NCI-H2081 treated with DMSO at 0.1 percent for 48 hours (cell line): ENCODE measurements around the gene CNKSR3.

Experiments used
- DNase-seq: peaks from one replicate; lab custom pipeline; 2025; lab: John Stamatoyannopoulos, UW

Gene CNKSR3

GRCh38 chr6:154502553-154502952 lies 7.9 kb downstream of the CNKSR3 start:
- no peak for DNase-seq

GRCh38 chr6:154501578-154501868 lies 9.0 kb downstream of the CNKSR3 start:
- DNase-seq = no peak

- DNase-seq = no peak
These were observed 9.5 kb downstream of the CNKSR3 start for GRCh38 chr6:154500769-154501577.

- DNase-seq = no peak
These were observed 10.5 kb downstream of the CNKSR3 start for GRCh38 chr6:154499855-154500589.

- no peak for DNase-seq
These were observed 12.0 kb downstream of the CNKSR3 start for GRCh38 chr6:154498340-154498934.

GRCh38 chr6:154496793-154497517 lies 13.5 kb downstream of the CNKSR3 start:
- DNase-seq = no peak

GRCh38 chr6:154496186-154496585 lies 14.3 kb downstream of the CNKSR3 start:
- no peak for DNase-seq

- DNase-seq = no peak
These were observed 15.7 kb downstream of the CNKSR3 start for GRCh38 chr6:154494592-154495311.

- DNase-seq = no peak
These were observed 18.7 kb downstream of the CNKSR3 start for GRCh38 chr6:154491567-154492470.

- no peak for DNase-seq
These were observed 20.7 kb downstream of the CNKSR3 start for GRCh38 chr6:154489822-154490221.

- no peak for DNase-seq
These were observed 21.6 kb downstream of the CNKSR3 start for GRCh38 chr6:154488802-154489437.

GRCh38 chr6:154488248-154488593 lies 22.3 kb downstream of the CNKSR3 start:
- no peak for DNase-seq

- DNase-seq = no peak
These were observed 22.9 kb downstream of the CNKSR3 start for GRCh38 chr6:154487367-154488247.

GRCh38 chr6:154485815-154486214 lies 24.7 kb downstream of the CNKSR3 start:
- no peak for DNase-seq

GRCh38 chr6:154484942-154485341 lies 25.5 kb downstream of the CNKSR3 start:
- DNase-seq = no peak

- no peak for DNase-seq
These were observed 27.6 kb downstream of the CNKSR3 start for GRCh38 chr6:154482858-154483257.

- DNase-seq = no peak
These were observed 28.9 kb downstream of the CNKSR3 start for GRCh38 chr6:154481521-154482013.

- no peak for DNase-seq
These were observed 30.5 kb downstream of the CNKSR3 start for GRCh38 chr6:154479771-154480639.
